Measurements from ENCODE around the gene TRPM3. TPM values are rescaled to one million over a fixed set of nuclear protein-coding genes. Genes with fewer than 3 reads are reported as not detected.

Gene TRPM3
- total RNA-seq, 2 donors from 2014 or later = 0.90 to 5.3 TPM

DNA sequence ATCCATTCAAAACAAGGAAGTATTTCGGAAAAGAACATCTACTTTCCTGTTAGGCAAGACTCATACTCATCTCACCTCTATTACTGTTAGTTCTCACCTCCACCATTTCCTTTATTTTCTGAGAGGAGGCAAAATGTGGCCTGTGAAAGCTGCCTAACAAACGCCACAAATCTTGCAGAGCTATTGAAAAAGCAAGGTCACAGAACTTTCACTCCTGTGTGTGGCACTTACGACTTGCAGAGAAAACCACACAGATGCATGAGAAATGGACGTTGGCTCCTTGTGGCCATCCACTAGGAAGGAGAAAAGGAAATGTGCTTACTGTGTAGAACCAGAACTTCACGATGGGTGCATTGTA, 511.2 kb downstream of the TRPM3 start:
- no peak for DNase-seq (ENCODE audit: low spot score)
- intact Hi-C loops (cut with DNase I) = no loop called here

DNA sequence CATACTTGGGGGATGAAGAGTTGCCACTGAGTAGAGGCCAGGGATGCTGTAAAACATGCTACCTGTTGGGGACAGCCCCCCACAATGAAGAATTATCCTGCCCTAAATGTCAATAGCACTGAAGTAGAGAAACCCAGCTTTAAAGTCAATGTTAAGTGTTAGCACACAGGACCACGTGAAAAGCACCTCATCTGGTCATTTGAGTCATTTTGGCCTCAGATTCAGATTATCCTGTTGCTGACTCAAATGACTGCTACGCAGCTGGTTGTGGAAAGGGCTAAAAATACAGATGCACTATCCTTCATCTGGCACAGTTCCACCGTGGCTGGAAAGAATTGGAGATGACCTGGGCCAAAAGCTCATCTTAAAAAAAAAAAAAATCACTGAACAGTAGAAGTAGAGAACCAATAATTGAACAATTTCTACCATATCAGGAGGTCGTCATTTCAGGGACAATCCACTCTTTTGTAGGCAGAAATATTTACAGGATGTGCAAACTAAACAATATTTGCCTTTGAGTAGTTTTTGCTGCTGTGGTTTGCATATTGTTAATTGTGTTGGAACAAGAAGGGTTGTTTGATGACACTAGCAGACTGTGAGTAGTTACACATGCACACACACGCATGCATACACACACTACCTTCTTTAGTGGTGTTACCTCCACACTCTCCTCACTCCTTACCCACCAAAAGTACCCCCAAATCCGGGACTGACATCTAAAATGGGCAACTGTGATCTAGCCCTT, 511.7 kb downstream of the TRPM3 start:
- intact Hi-C loops (cut with DNase I) = loop anchor here in 1 of 2 donors (2.0 to 10.0 kb wide), 2 partner anchors 195 to 275 kb away; partner anchors contain the start of gene KLF9
- no peak for DNase-seq (ENCODE audit: low spot score)

DNA sequence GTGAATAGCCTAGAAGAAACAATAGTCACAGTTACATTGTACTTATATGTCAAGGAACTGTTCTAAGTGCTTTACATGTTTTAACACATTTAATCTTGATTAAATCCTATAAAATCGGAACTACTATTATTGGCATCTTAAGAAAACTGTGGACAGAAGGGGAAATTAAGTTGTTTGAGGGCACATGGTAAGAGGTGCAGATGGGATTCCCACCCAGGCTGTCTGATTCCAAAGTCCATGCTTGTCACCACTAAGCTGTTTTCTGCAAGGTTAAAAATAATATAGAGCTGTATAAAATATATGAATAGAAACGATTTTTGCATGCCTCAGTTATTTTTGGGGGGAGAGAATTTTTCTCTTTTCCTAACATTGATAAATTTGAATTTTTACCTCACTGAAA, 512.4 kb downstream of the TRPM3 start:
- intact Hi-C loops (cut with DNase I) = loop anchor here in 1 of 2 donors (2.0 to 10.0 kb wide), 2 partner anchors 194 to 274 kb away; partner anchors contain the start of gene KLF9
- no peak for DNase-seq (ENCODE audit: low spot score)

DNA sequence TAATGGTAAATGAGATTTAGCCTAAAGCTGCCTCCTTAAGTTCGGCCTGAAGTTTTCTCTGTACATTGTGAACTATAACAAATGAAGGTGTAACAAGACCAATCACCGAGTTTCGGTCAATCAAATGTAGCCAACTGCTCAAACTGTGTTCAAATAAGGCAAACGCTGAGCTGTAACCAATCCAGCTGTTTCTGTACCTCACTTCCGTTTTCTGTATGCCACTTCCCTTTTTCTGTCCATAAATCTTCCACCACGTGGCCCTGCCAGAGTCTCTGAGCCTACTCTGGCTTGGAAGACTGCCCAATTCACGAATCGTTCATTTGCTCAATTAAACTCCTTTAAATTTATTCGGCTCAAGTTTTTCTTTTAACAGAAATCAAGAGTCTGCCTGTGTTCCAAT, 513.5 kb downstream of the TRPM3 start:
- no peak for DNase-seq (ENCODE audit: low spot score)
- intact Hi-C loops (cut with DNase I) = loop anchor here in 1 of 2 donors (2.0 to 10.0 kb wide), 2 partner anchors 193 to 273 kb away; partner anchors contain the start of gene KLF9

DNA sequence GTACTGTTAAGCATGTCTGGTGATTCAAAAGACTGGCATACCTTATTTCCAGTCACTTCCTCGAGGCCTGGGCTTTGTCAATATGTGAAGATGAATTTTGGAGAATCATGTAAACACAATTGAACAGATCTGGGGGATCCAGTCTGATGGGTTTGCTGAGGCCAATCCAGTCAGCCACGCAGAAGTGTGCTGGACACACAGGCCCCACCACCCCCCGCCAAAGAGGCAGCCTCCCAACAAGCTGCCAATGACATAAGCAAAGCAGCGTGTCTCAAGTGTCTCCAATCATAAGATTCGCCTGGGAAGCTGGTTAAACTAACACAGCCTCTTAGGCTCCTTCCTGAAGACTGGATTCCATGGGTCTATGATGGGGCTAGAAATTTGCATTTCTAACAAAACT, 514.1 kb downstream of the TRPM3 start:
- intact Hi-C loops (cut with DNase I) = loop anchor here in 1 of 2 donors (10.0 kb wide), 1 partner anchor 193 kb away; the partner anchor contains the start of gene KLF9

DNA sequence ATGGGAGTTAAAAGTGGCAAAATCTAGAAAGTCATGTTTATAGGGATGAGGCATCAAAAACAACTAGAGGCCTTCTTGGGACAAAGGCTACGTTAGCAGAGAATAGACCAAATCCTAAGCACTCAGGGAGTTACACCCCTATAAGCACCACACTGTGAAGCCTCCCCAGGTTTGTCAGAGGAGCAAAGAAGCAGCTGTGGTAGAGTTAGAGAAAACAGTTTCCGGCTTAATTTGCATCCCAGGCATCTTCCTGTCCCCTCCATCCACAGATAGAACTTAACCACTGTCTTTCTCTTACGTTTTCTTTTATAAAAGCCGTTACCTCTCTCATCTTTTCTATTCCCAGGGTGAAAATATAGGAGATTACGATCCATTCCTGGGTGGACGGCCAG, 518.4 kb downstream of the TRPM3 start:
- no peak for DNase-seq (ENCODE audit: low spot score)
- intact Hi-C loops (cut with DNase I) = loop anchor here (5.0 to 10.0 kb wide), 2 partner anchors 188 to 266 kb away; partner anchors contain the start of gene KLF9 (in 1 of the 2)

More for the DNA sequence above, 514.1 kb downstream of the TRPM3 start:
- no peak for DNase-seq (ENCODE audit: low spot score)

DNA sequence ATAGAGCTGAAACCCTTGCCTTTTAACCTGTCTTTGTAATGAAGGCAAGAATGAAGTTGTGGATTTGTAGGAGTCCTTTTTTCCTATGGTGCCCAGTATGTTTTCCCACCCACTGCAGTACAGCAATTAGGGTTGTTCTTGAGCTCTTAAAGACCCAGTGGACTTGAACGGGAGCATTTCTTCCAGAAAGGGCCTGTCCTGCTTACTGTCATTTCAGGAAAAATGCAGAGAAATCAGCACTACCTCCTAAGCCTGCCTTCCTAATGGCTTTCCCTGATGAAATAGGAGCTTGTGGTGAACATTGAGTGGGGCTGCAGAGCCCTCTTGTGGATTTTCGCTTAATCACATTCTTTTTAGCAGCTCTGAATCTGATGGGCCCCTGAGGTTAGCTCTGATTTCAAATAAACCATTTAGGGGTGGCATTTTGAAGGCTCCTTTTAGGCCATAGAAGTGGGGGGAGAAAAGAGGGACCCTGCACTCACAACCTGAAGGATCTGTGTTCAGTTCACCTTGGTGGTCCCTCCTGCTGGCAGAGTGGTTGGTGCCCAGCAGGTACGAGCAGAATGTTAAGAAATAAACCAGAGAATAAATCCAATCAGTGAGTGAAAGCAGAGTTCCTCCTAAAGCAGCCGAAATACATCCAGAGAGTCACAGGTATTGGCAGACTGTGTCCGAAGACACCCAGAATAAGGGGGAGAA, 519.0 kb downstream of the TRPM3 start:
- intact Hi-C loops (cut with DNase I) = loop anchor here (5.0 to 10.0 kb wide), 2 partner anchors 188 to 265 kb away; partner anchors contain the start of gene KLF9 (in 1 of the 2)

DNA sequence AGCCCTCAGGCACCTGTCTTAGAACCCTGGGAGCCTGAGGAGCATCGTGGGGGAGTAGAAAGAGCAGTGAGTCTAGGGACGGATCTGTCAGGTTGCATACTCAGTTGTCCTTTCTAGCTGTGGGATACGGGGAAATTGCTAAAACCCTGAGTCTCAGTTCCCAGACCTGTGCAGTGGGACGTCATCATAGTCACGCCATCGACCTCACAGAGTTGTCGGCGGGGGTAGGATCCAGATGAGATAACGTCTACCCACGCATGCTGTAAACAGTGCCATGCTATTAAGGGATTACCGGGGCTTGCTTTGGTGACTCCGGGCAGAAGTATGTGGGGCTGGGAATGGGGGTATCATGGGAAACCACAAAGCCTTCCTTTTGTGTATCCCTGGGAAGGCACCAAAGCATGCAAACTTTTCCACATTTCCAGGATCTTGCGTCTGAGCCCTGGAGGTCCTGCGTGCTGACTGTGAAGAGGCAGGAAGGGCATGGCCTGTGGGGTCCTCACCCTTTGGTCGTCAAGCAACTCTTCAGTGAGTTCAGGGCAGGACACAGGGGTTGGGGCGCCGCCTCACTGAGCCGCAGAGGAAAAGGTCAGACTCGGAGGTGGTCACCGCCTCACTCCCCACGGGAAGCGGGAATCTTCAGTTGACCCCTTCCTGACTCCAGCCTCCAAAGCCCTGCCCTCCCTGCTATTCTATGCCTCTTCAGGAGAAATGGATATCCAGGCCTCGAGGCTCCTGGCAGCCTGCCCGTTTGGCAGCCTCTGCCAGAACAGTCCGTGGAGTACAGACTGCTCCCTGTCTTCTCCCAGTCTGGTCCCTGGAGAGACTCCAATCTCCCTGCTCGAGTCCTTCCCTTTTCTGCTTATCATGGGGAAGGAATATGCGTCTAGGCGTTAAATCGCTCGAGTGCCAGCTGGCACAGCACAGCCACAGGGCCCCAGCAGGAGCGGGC, 520.1 kb downstream of the TRPM3 start:
- intact Hi-C loops (cut with DNase I) = loop anchor here (1.0 to 10.0 kb wide), 3 partner anchors 182 to 264 kb away; partner anchors contain the start of gene KLF9 (in 1 of the 2)
- DNase-seq (ENCODE audit: low spot score) = peak; percentile 98

More for the DNA sequence above, 519.0 kb downstream of the TRPM3 start:
- DNase-seq (ENCODE audit: low spot score) = no peak

DNA sequence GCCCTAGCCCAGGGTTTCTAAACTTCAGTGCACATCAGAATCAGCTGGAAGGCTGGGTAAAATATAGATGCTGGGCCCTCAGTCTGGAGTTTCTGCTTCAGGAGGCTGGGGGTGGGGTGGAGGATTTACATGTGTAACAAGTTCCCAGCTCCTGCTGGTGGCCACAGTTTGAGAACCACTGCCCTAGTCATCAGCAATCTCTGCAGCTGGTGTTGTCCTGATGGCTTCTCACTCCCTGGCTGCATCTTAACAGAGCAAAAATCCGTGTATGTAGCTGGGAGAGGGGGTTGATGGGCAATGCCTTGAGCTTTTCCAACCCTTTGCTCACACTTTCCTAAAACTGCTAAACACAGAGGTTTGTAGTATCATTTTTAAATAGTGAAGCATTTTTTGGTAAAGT, 520.9 kb downstream of the TRPM3 start:
- intact Hi-C loops (cut with DNase I) = loop anchor here (5.0 to 10.0 kb wide), 2 partner anchors 186 to 263 kb away; partner anchors contain the start of gene KLF9 (in 1 of the 2)
- no peak for DNase-seq (ENCODE audit: low spot score)

DNA sequence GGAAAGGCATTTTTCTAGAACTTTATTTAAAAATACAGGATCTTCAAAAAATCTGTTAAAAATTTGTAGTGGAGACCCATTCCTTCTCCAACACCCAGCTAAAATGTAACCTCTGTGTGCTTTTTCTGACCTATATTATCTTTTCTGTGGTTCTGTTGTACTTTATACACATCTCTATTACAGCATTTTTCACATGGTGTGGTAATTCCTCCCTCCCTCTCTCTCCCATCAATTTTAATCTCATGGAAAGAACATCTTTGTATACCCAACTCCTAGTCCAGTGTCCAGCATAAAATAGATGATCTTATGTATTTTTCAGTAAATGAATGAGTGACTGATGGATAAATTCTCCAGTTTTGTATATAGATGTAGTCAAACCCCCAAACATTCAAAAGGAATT, 523.5 kb downstream of the TRPM3 start:
- DNase-seq (ENCODE audit: low spot score) = no peak
- intact Hi-C loops (cut with DNase I) = loop anchor here (10.0 kb wide), 1 partner anchor 113 kb away; no protein-coding TSS in a partner anchor

DNA sequence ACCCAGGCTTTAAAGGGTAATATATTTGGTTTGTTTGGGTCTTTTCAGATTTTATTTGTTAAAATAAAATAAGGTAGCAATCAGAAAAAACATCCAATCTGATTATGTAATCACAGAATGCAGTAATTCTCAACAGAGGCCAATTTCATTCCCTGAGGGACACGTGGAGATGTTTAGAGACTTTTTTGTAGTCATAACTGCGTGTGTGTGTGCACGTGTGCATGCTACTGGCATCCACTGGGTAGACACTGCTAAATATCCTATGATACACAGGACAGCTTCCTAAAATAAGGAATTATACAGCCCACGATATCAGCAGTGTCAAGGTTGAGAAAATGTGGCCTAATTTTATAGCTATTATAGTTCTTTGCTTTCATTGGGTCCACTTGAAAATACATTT, 526.2 kb downstream of the TRPM3 start:
- intact Hi-C loops (cut with DNase I) = loop anchor here (10.0 kb wide), 1 partner anchor 110 kb away; no protein-coding TSS in a partner anchor
- no peak for DNase-seq (ENCODE audit: low spot score)

DNA sequence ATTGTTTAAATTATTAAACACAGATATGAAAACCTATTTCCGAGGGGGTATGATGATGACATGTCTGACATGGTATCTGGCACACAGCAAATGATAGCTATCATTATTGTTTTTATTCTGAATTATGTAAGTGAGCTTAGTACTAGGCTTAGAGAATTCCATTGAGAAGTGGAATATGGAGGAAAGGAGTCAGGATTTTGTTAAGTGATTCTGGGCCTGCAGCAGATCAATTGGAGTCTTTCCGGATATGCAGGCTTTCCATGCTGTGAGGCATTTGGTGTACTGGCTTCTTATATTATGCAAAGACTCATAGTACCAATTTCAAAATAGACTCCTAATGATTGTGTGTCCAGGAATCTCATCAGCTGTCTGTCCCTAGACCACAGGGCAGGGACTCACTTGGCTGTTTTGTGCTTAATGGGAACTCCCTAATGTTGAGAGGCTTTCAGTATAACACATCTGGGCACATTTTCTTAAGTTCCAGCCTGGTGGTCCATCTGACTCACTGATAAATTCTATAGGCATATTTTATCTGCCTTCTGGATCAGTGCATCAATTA, 527.0 kb downstream of the TRPM3 start:
- intact Hi-C loops (cut with DNase I) = loop anchor here (10.0 kb wide), 1 partner anchor 110 kb away; no protein-coding TSS in a partner anchor
- no peak for DNase-seq (ENCODE audit: low spot score)

DNA sequence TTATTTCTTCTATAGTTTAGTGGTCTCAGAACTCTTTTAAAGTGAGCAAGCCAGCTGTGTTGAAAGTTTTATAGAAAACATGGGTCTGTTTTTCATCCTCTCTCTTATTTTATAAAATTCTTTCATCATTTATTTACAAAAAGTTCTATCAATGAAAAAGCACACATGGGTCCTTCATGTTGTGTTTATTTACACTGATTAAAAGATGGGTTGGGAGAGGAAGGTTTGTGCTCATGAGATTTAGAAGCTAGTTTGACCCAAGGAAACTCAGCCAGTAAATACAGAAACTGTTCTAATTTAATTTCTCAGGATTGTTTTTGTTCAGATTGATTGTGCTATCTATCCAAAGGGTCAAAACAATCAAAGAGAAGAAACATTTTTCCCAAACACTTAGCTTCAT, 528.2 kb downstream of the TRPM3 start:
- intact Hi-C loops (cut with DNase I) = loop anchor here (10.0 kb wide), 1 partner anchor 108 kb away; no protein-coding TSS in a partner anchor
- no peak for DNase-seq (ENCODE audit: low spot score)

DNA sequence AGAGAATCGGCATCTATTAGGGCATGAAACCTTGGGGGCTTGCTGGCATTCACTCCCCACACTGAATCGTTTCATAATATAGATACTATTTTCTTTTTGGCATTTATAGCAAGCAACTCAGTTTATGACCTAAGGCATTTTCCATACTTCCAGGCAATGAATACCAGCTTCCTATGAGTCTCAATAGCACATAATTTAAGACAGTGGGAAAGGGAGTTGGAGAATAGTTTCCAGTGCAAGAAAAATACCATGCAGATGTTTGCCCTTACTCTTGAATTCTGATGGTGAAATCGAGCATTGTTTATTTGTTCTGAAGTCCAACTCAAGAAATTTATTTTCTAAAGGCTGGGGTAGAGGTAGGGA, 531.1 kb downstream of the TRPM3 start:
- intact Hi-C loops (cut with DNase I) = loop anchor here (10.0 kb wide), 1 partner anchor 105 kb away; no protein-coding TSS in a partner anchor
- DNase-seq (ENCODE audit: low spot score) = no peak

DNA sequence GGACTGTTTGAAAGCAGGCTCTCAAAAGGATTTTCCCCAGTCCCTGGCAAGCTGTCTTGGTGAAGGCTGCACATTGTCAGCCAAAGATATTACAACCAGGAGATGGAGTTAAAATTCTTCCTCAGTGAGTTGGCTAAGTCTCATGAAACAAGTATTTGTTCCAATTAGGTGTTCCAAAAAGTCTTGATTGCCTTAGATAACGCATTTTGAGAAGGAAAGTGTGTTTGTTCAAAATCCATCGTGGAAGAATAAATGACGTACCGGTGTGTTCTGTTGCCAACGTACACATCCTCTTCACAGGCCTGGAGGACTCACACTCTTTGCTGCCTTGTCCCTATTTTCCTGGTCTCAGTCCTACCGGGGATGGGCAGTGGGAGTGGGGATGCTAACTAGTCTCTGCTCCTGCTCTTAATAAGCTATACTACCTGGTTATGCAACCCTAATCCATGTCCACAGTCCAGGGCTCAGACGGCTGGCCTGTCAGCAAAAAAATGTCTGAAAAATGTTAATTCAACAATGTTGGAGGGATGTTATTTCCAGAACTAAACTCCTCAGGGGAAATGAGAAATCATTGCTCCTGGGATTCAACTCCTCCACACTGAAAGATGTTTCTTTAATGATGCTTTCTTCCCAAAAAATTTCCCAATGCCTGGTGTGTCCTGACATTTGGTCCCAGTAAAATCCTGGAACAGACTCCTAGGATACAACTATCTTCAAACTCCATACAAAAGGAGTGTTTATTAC, 531.7 kb downstream of the TRPM3 start:
- intact Hi-C loops (cut with DNase I) = loop anchor here (10.0 kb wide), 1 partner anchor 105 kb away; no protein-coding TSS in a partner anchor
- DNase-seq (ENCODE audit: low spot score) = peak; percentile 88

DNA sequence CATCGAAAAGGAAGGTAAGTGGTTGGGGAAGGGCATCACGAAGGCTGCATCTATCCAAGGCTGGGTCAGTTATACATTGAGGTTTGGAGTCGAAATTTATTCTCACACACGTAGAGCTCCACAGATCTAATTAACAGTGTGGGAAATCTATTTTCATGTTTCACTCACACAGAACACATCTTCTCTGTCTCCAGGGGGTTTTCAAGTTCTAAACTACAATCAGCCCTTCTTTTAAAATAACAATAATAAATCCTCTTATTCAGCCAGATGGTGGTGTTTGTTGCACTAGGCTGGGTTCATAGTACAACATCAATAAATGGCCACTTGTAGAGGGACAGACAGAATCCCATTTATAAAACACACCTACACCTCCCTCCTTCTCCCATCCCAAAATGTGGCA, 532.4 kb downstream of the TRPM3 start:
- no peak for DNase-seq (ENCODE audit: low spot score)
- intact Hi-C loops (cut with DNase I) = no loop called here

DNA sequence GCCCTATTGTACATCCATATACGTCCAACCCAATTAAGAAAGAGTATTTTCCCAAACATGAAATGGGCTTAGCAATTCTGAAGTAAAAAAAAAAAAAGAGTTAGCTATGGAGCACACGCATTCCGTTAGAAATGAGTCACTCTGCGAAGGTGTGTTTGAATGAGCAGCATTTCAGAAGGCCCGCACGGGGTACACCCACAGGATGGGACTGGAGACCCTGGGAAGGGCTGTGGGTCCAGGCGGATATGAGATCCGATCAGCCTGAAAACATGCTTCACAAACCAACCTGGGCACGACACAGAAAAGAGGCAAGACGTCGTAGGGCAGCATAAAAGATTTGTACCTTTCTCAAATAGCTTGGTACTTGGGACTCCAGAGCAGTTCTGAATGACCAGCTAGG, 533.0 kb downstream of the TRPM3 start:
- intact Hi-C loops (cut with DNase I) = no loop called here
- DNase-seq (ENCODE audit: low spot score) = no peak

DNA sequence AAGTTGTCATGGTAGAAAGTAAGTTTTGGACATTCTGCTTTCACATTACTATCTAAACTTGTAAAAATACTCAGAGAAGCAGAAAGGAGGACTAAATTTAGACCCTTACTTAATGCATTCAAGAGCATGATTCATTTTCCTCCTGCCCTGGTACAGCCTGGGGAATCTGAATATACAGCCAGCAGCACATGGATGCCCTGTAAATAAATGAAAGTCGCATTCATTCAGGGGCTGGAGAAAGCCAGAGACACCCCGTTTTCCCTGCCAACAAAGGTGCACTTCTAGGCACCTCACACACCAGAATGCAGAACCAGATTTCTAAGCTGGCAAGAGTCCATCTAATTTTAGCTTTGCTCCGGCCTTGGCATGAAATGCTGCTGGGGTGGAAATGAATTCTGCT, 534.2 kb downstream of the TRPM3 start:
- intact Hi-C loops (cut with DNase I) = no loop called here
- no peak for DNase-seq (ENCODE audit: low spot score)
